COLO668 (cell line): ENCODE results near the gene SPECC1.
"Not testable (repeated sequence)": the region's sequence is repeated elsewhere in the genome, so short reads cannot be mapped to it uniquely, and the experiment has no call there.

ENCODE experiments used
- DNase-seq: peaks from one replicate; lab custom pipeline; 2025; ENCODE audit not compliant: unreplicated experiment; lab: John Stamatoyannopoulos, UW

Gene SPECC1

GRCh38 chr17:20010936-20011335 lies 1.8 kb downstream of the SPECC1 start:
- DNase-seq = no peak

GRCh38 chr17:20012017-20012536 lies 2.9 kb downstream of the SPECC1 start:
- no peak for DNase-seq

GRCh38 chr17:20016475-20016992 lies 7.4 kb downstream of the SPECC1 start:
- DNase-seq = not testable (repeated sequence)

- no peak for DNase-seq
Measured at GRCh38 chr17:20022701-20023100, 13.5 kb downstream of the SPECC1 start.

DNA sequence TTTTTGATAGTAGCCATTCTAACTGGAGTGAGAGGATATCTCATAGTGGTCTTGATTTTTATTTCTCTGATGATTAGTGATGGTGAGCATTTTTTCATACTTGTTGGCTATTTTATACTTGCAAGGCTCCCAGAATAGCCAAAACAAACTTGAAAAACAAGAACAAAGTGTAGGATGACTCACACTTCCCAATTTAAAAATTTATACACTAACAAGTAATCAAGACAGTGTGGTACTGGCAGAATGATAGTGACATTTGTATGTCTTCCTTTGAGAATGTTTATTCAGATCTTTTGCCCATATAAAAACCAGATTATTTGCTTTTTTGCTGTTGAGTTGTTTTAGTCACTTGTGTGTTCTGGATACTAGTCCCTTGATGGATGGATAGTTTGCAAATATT lies 17.8 kb downstream of the SPECC1 start:
- no peak for DNase-seq

GRCh38 chr17:20028443-20028842 lies 19.3 kb downstream of the SPECC1 start:
- no peak for DNase-seq

DNA sequence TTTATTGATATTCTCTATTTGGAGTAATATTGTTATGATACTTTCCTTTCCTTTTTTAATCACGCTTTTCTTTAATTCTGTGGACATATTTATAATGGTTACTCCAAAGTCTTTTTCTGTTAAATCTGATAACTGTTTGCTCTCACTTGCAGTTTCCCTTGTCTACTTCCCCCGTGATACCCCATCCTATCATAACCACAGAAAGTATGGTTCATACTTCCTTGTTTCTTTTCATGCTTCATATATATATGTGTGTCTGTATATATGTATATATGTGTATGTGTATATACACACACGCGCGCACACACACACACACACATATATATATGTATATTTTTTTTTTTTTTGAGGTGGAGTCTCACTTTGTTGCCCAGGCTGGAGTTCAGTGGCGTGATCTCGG lies 23.5 kb downstream of the SPECC1 start:
- no peak for DNase-seq

- no peak for DNase-seq
Measured at GRCh38 chr17:20033415-20033814, 24.3 kb downstream of the SPECC1 start.

DNA sequence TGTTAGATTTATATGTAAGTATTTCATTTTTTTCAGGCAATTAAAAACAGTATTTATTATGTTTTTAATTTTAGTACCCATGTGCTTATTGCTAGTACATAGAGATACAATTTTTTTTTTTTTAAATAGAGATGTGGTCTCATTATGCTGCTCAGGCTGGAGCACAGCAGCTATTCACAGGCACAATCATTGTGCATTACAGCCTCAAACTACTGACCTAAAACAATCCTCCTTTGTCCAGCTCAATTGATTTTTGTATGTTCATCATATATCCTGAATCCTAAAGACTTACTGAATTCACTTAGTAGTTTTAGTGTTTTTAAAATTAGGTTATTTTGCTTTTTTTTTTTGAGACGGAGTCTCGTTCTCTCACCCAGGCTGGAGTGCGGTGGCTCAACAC lies 26.3 kb downstream of the SPECC1 start:
- no peak for DNase-seq

DNA sequence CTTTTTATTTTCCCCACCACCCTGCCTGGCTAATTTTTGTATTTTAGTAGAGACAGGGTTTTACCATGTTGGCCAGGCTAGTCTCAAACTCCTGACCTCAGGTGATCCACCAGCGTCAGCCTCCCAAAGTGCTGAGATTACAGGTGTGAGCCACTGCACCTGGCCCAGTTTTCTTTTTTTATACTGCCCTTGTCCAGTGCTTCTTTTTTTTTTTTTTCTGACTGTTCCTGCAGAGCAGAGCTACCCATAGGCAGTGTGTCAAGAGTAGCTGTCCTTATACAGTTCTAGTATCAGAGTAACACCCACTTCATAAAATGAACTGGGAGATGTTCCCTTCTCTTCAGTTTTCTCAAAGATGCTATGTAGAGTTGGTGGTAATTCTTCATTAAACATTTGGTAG lies 28.1 kb downstream of the SPECC1 start:
- not testable (repeated sequence) for DNase-seq

GRCh38 chr17:20039037-20039436 lies 29.9 kb downstream of the SPECC1 start:
- DNase-seq = no peak

- no peak for DNase-seq
Measured at GRCh38 chr17:20040216-20040615, 31.1 kb downstream of the SPECC1 start.

DNA sequence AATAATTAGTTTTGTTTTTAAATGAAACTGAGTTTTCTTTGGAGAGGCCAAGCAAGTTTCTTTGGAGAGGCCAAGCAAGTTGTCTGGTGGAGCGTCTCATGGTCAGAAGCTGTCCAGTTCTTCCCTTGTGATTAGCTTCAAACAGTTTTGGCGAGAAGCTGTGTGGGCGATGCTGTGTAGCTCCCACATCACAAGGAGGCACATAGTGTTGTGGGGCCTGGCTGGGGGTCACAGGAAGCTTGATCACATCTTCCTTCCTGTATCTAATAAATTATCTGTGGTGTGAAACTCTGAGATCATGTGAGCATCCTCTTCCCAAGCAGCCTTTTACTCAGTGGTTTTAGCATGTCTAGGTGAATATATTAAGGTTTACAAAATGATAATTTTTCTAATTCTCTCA lies 33.9 kb downstream of the SPECC1 start:
- no peak for DNase-seq

GRCh38 chr17:20045476-20045875 lies 36.3 kb downstream of the SPECC1 start:
- DNase-seq = no peak

DNA sequence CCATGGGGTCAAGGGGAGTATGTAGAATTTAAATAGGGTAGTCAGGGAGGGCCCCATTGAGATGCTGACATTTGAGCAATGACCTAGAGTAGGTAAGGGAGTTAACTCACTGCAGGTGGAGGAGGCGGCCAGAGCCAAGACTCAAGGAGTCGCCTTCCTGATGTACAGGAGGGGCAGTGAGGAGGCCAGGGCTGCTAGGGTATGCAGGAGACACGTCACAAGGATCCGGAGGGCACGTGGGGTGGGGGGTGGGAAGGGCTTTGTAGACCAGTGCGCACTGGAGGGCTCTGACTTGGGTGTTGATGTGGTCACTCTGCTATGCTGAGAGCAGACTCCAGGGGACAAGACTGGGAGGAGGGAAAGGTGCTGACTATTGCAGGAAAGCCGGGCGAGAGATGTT lies 37.5 kb downstream of the SPECC1 start:
- DNase-seq = no peak

DNA sequence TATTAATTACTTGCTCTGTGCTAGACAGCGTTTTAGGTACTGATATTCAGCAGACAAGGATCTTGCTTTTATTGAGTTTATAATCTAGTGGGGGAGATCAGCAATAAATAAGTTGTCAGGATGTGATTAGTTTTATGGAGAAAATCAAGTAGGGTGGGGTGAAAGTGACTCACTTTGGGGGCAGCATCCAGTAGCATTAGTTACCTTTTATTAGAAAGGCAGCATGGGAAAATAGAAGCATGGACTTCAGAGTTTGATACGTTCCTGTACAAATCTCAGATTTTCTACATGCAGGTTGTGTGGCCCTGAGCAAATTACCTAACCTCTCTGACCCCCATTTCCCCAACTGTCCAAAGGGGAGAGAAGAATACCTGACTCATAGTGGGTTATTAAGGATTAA lies 42.5 kb downstream of the SPECC1 start:
- no peak for DNase-seq

- DNase-seq = no peak
Measured at GRCh38 chr17:20053361-20053964, 44.3 kb downstream of the SPECC1 start.

GRCh38 chr17:20059728-20060188 lies 50.6 kb downstream of the SPECC1 start:
- peak; percentile 26 for DNase-seq

GRCh38 chr17:20063665-20064648 lies 54.8 kb downstream of the SPECC1 start:
- DNase-seq = no peak

- no peak for DNase-seq
Measured at GRCh38 chr17:20066253-20066652, 57.1 kb downstream of the SPECC1 start.

DNA sequence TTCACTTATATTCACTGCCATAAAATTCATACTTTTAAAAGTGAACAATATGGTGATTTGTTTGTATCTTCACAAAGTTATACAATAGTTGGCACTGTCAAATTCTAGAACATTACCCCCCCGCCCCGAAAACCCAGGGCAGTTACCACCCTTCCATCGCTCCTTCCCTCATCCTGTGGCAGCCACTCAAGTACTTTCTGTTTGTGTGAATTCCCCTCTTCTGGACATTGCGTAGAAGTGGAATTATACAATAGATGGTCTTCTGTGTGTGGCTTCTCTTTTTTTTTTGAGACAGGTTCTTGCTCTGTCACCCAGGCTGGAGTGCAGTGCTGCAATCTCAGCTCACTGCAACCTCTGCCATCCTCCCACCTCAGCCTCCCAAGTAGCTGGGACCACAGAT lies 58.6 kb downstream of the SPECC1 start:
- DNase-seq = no peak

GRCh38 chr17:20068445-20068844 lies 59.3 kb downstream of the SPECC1 start:
- DNase-seq = no peak
